Neural progenitor cell (in vitro differentiated cells): ENCODE data around the gene MTIF3. TPM values are rescaled to one million over a fixed set of nuclear protein-coding genes. Genes with fewer than 3 reads are reported as not detected.
A peak's percentile ranks its signal among the peaks of the same experiment; 100 is the strongest.

Experiments
- DNase-seq: peaks from one replicate; pipeline ENCODE4 v3.0.0-alpha.2; 2016; ENCODE audit warnings: low spot score
- H2AFZ ChIP-seq: fragments of 200-600 bp; sonication (generic); replicated peaks from 2 replicates; pipeline ENCODE4 v1.6.1; 2016; ENCODE audit warnings: antibody characterized with exemption
- H3F3A ChIP-seq: fragments of 200-600 bp; sonication (generic); 2 replicates; pipeline ENCODE4 v1.6.1; 2016; ENCODE audit warnings: antibody characterized with exemption, low read depth
- H3K27ac ChIP-seq: fragments of 200-600 bp; sonication (generic); 2 replicates; pipeline ENCODE4 v1.5.1; 2016; ENCODE audit warnings: mild to moderate bottlenecking
- H3K27me3 ChIP-seq: fragments of 200-600 bp; sonication (generic); 2 replicates; pipeline ENCODE4 v1.6.1; 2016; ENCODE audit warnings: mild to moderate bottlenecking, moderate library complexity
- H3K36me3 ChIP-seq: fragments of 200-600 bp; sonication (generic); 2 replicates; pipeline ENCODE4 v1.5.1; 2016
- H3K4me1 ChIP-seq: fragments of 200-600 bp; sonication (generic); 2 replicates; pipeline ENCODE4 v1.6.1; 2016; ENCODE audit warnings: mixed run types
- H3K4me2 ChIP-seq: fragments of 200-600 bp; sonication (generic); 2 replicates; pipeline ENCODE4 v1.6.1; 2016
- H3K4me3 ChIP-seq: fragments of 200-600 bp; sonication (generic); 2 replicates; pipeline ENCODE4 v1.5.1; 2016
- H3K79me2 ChIP-seq: fragments of 200-600 bp; sonication (generic); 2 replicates; pipeline ENCODE4 v1.6.1; 2016; ENCODE audit warnings: low read depth
- H3K9ac ChIP-seq: fragments of 200-600 bp; sonication (generic); 2 replicates; pipeline ENCODE4 v1.6.1; 2016
- H3K9me3 ChIP-seq: fragments of 200-600 bp; sonication (generic); 2 replicates; pipeline ENCODE4 v1.5.1; 2016; ENCODE audit warnings: low read depth
- H4K20me1 ChIP-seq: fragments of 200-600 bp; sonication (generic); 2 replicates; pipeline ENCODE4 v1.6.1; 2016; ENCODE audit warnings: low read depth
- H3K27ac Mint-ChIP-seq: 3 replicates; pipeline ENCODE4 v1.8.0; 2021; ENCODE audit warnings: mixed read lengths
- H3K27me3 Mint-ChIP-seq: 2 replicates; pipeline ENCODE4 v1.8.0; 2022; ENCODE audit warnings: low read depth, mild to moderate bottlenecking, inconsistent platforms, moderate library complexity, mixed read lengths; ENCODE audit not compliant: insufficient read depth
- H3K36me3 Mint-ChIP-seq: 3 replicates; pipeline ENCODE4 v1.8.0; 2021; ENCODE audit warnings: mixed read lengths
- H3K4me1 Mint-ChIP-seq: 3 replicates; pipeline ENCODE4 v1.8.0; 2021; ENCODE audit warnings: mixed read lengths
- H3K4me3 Mint-ChIP-seq: 3 replicates; pipeline ENCODE4 v1.8.0; 2021; ENCODE audit warnings: mild to moderate bottlenecking, moderate library complexity, mixed read lengths
- H3K9me3 Mint-ChIP-seq: 3 replicates; pipeline ENCODE4 v1.8.0; 2020; ENCODE audit warnings: mixed read lengths
- CTCF ChIP-seq: fragments of 200-600 bp; sonication (generic); IDR thresholded peaks from 2 replicates; pipeline ENCODE4 v1.5.1; 2017; ENCODE audit warnings: antibody characterized with exemption, mild to moderate bottlenecking
- EZH2 ChIP-seq: fragments of 200-600 bp; sonication (generic); IDR thresholded peaks from 2 replicates; pipeline ENCODE4 v1.6.1; 2017; ENCODE audit warnings: antibody characterized with exemption, mild to moderate bottlenecking, moderate library complexity
- EZH2phosphoT487 ChIP-seq: fragments of 200-600 bp; sonication (generic); IDR thresholded peaks from 2 replicates; pipeline ENCODE4 v1.6.1; 2017; ENCODE audit warnings: antibody characterized with exemption
- total RNA-seq: library from RNA; depleted of rRNA; stranded (reverse); fragments of >200 nt; gene quantifications from 2 replicates; pipeline ENCODE4 v1.2.3, GENCODE V29; 2015; ENCODE audit warnings: low replicate concordance

MTIF3 gene
- total RNA-seq, 1 donor from 2014 or later = 65.8 TPM

- Histone ChIP-seq H4K20me1 (no peaks in the 10 kb centered on the region), H2AFZ (peak overlapping the region; percentile 26), H3K9me3 (no peaks in the 10 kb centered on the region), H3K4me1 (no peaks in the 10 kb centered on the region), H3F3A (no peaks in the 10 kb centered on the region), H3K4me3 (no peak overlapping the region), H3K36me3 (no peaks in the 10 kb centered on the region), H3K27me3 (no peaks in the 10 kb centered on the region), H3K27ac (no peak overlapping the region), H3K79me2 (no peaks in the 10 kb centered on the region), H3K4me2 (no peak overlapping the region), H3K9ac (no peak overlapping the region)
- no peak for DNase-seq
- Mint-ChIP-seq H3K4me3 (no peak overlapping the region), H3K36me3 (peaks cover under 1% of the 10 kb centered on the region), H3K9me3 (no peaks in the 10 kb centered on the region), H3K27me3 (peaks cover 3% of the 10 kb centered on the region), H3K27ac (no peak overlapping the region), H3K4me1 (peaks cover 2% of the 10 kb centered on the region)
- TF ChIP-seq EZH2phosphoT487 (no peak), CTCF (no peak), EZH2 (no peak)
Observed at GRCh38 chr13:27463500-27463899, 13.1 kb upstream of the MTIF3 start.

- H3K4me3 Mint-ChIP-seq = no peak overlapping the region
- no peaks in the 10 kb centered on the region for H4K20me1 ChIP-seq
- TF ChIP-seq CTCF (no peak), EZH2phosphoT487 (no peak), EZH2 (no peak)
- no peak overlapping the region for H3K27ac Mint-ChIP-seq
- H3K79me2 ChIP-seq = no peaks in the 10 kb centered on the region
- no peaks in the 10 kb centered on the region for H3K36me3 ChIP-seq
- H3K27me3 Mint-ChIP-seq = peaks cover 3% of the 10 kb centered on the region
- no peaks in the 10 kb centered on the region for H3K4me1 ChIP-seq
- H3K9me3 Mint-ChIP-seq = no peaks in the 10 kb centered on the region
- no peak for DNase-seq
- peaks cover 2% of the 10 kb centered on the region for H3K4me1 Mint-ChIP-seq
- no peak overlapping the region for H3K9ac ChIP-seq
- H3K27me3 ChIP-seq = no peaks in the 10 kb centered on the region
- no peak overlapping the region for H3K27ac ChIP-seq
- H3K4me2 ChIP-seq = no peak overlapping the region
- H3K36me3 Mint-ChIP-seq = no peaks in the 10 kb centered on the region
- H2AFZ ChIP-seq = no peak overlapping the region
- no peaks in the 10 kb centered on the region for H3K9me3 ChIP-seq
- H3F3A ChIP-seq = no peaks in the 10 kb centered on the region
- H3K4me3 ChIP-seq = no peak overlapping the region
Observed at GRCh38 chr13:27461940-27462584, 11.7 kb upstream of the MTIF3 start.

GRCh38 chr13:27455331-27455855, 5.0 kb upstream of the MTIF3 start:
- H3K27me3 ChIP-seq = peaks cover 32% of the 10 kb centered on the region
- no peaks in the 10 kb centered on the region for H3K79me2 ChIP-seq
- no peaks in the 10 kb centered on the region for H3K36me3 Mint-ChIP-seq
- TF ChIP-seq CTCF (no peak), EZH2phosphoT487 (no peak), EZH2 (no peak)
- no peak overlapping the region for H3K9ac ChIP-seq
- peak overlapping the region; percentile 35 for H3K27ac Mint-ChIP-seq
- no peaks in the 10 kb centered on the region for H3K9me3 Mint-ChIP-seq
- no peak overlapping the region for H3K27ac ChIP-seq
- no peak for DNase-seq
- peaks cover 4% of the 10 kb centered on the region for H3K4me1 ChIP-seq
- peak overlapping the region; percentile 61 for H3K4me3 Mint-ChIP-seq
- no peaks in the 10 kb centered on the region for H4K20me1 ChIP-seq
- H3F3A ChIP-seq = peaks cover 13% of the 10 kb centered on the region
- no peak overlapping the region for H3K4me2 ChIP-seq
- H2AFZ ChIP-seq = no peak overlapping the region
- H3K4me3 ChIP-seq = no peak overlapping the region
- H3K4me1 Mint-ChIP-seq = peaks cover 11% of the 10 kb centered on the region
- peaks cover 6% of the 10 kb centered on the region for H3K27me3 Mint-ChIP-seq
- H3K9me3 ChIP-seq = no peaks in the 10 kb centered on the region
- H3K36me3 ChIP-seq = no peaks in the 10 kb centered on the region
